Measurements from ENCODE around the gene APBA3.

The APBA3 gene

GRCh38 chr19:3761382-3762129, at the start of gene APBA3:
Gene APBA3 (minus strand): TSS chr19:3761692. CDS start chr19:3760264, 1,428 bp downstream.
- peak; percentile 89 for DNase-seq

- DNase-seq, result no peak
Observed at GRCh38 chr19:3810708-3811355, 49.3 kb upstream of the APBA3 start.

- no peak for DNase-seq
Observed at GRCh38 chr19:3809881-3810707, 48.6 kb upstream of the APBA3 start.

GRCh38 chr19:3808420-3809143, 47.1 kb upstream of the APBA3 start:
- DNase-seq, result no peak

GRCh38 chr19:3807574-3808354, 46.3 kb upstream of the APBA3 start:
- DNase-seq, result no peak

GRCh38 chr19:3807131-3807480, 45.6 kb upstream of the APBA3 start:
- DNase-seq, result no peak

- no peak for DNase-seq
Observed at GRCh38 chr19:3805859-3806258, 44.4 kb upstream of the APBA3 start.

GRCh38 chr19:3804429-3804828, 42.9 kb upstream of the APBA3 start:
- DNase-seq, result no peak

- no peak for DNase-seq
Observed at GRCh38 chr19:3803986-3804385, 42.5 kb upstream of the APBA3 start.

GRCh38 chr19:3803114-3803888, 41.8 kb upstream of the APBA3 start:
- no peak for DNase-seq

- peak; percentile 12 for DNase-seq
Observed at GRCh38 chr19:3801412-3802096, 40.1 kb upstream of the APBA3 start.

GRCh38 chr19:3800996-3801395, 39.5 kb upstream of the APBA3 start:
- no peak for DNase-seq

GRCh38 chr19:3798137-3798536, 36.6 kb upstream of the APBA3 start:
- no peak for DNase-seq

- no peak for DNase-seq
Observed at GRCh38 chr19:3796358-3796757, 34.9 kb upstream of the APBA3 start.

GRCh38 chr19:3793799-3794198, 32.3 kb upstream of the APBA3 start:
- DNase-seq, result no peak

GRCh38 chr19:3792114-3792513, 30.6 kb upstream of the APBA3 start:
- DNase-seq, result no peak

GRCh38 chr19:3790941-3791340, 29.4 kb upstream of the APBA3 start:
- DNase-seq, result no peak

GRCh38 chr19:3790209-3790734, 28.8 kb upstream of the APBA3 start:
- no peak for DNase-seq

GRCh38 chr19:3788996-3789778, 27.7 kb upstream of the APBA3 start:
- no peak for DNase-seq
